PFSK-1 (cell line): Measurements from ENCODE around the gene ZDHHC17.

ENCODE experiments used
- FOXP2 ChIP-seq: optimal IDR thresholded peaks from 2 replicates; pipeline ENCODE3; 2011; ENCODE audit warnings: borderline replicate concordance, control low read depth, inconsistent platforms; ENCODE audit not compliant: insufficient read depth; ENCODE audit errors: extremely low read length, extremely low read depth
- POLR2AphosphoS5 ChIP-seq: IDR thresholded peaks from 2 replicates; pipeline ENCODE4 v1.6.1; 2012; ENCODE audit warnings: low read depth, mild to moderate bottlenecking, control low read depth, low read length, moderate library complexity
- REST ChIP-seq, 2 experiments: IDR thresholded peaks; 2 replicates each; pipeline versions ENCODE4 v1.6.1 to v1.8.0; 2011 to 2012; ENCODE audit warnings: low read depth in 2 of 2, low read length in 2 of 2, control low read depth in 1 of 2, inconsistent platforms in 1 of 2, mild to moderate bottlenecking in 1 of 2, moderate library complexity in 1 of 2; ENCODE audit not compliant: insufficient read depth in 1 of 2
- SIN3A ChIP-seq: IDR thresholded peaks from 2 replicates; pipeline ENCODE4 v1.6.1; 2012; ENCODE audit warnings: mild to moderate bottlenecking, low read length, moderate library complexity, borderline replicate concordance; ENCODE audit not compliant: insufficient read depth
- TAF1 ChIP-seq: IDR thresholded peaks from 2 replicates; pipeline ENCODE4 v1.6.1; 2012; ENCODE audit warnings: low read length, control low read depth, borderline replicate concordance; ENCODE audit not compliant: insufficient read depth

Gene ZDHHC17

GRCh38 chr12:76739896-76740295 lies 24.0 kb upstream of the ZDHHC17 start:
- TF ChIP-seq SIN3A (no peak), FOXP2 (no peak), POLR2AphosphoS5 (no peak), REST (IDR thresholded peaks at IDR 0.05; ENCODE audit: insufficient read depth in 1 of 2, low read depth in 2 of 2, low read length in 2 of 2) (no peak), TAF1 (no peak)

- TF ChIP-seq FOXP2 (no peak), POLR2AphosphoS5 (no peak), SIN3A (no peak), REST (IDR thresholded peaks at IDR 0.05; ENCODE audit: insufficient read depth in 1 of 2, low read depth in 2 of 2, low read length in 2 of 2) (no peak), TAF1 (no peak)
Observed at GRCh38 chr12:76740501-76740900, 23.4 kb upstream of the ZDHHC17 start.

- TF ChIP-seq REST (IDR thresholded peaks at IDR 0.05; ENCODE audit: insufficient read depth in 1 of 2, low read depth in 2 of 2, low read length in 2 of 2), result no peak
- no peak for TF ChIP-seq TAF1
- TF ChIP-seq FOXP2, result no peak
- no peak for TF ChIP-seq POLR2AphosphoS5
- TF ChIP-seq SIN3A, result no peak
Observed at GRCh38 chr12:76745343-76745742, 18.6 kb upstream of the ZDHHC17 start.

GRCh38 chr12:76746516-76746915 lies 17.4 kb upstream of the ZDHHC17 start:
- TF ChIP-seq SIN3A, result no peak

- no peak for TF ChIP-seq TAF1
- TF ChIP-seq FOXP2, result no peak
- TF ChIP-seq SIN3A, result no peak
- no peak for TF ChIP-seq REST (IDR thresholded peaks at IDR 0.05; ENCODE audit: insufficient read depth in 1 of 2, low read depth in 2 of 2, low read length in 2 of 2)
- TF ChIP-seq POLR2AphosphoS5, result no peak
Observed at GRCh38 chr12:76747245-76747644, 16.7 kb upstream of the ZDHHC17 start.
